ENCODE results near the gene ZMAT2. TPM values are rescaled to one million over a fixed set of nuclear protein-coding genes. Genes with fewer than 3 reads are reported as not detected.

Gene ZMAT2
- total RNA-seq, 1 donor from 2014 or later, result 47.5 TPM

DNA sequence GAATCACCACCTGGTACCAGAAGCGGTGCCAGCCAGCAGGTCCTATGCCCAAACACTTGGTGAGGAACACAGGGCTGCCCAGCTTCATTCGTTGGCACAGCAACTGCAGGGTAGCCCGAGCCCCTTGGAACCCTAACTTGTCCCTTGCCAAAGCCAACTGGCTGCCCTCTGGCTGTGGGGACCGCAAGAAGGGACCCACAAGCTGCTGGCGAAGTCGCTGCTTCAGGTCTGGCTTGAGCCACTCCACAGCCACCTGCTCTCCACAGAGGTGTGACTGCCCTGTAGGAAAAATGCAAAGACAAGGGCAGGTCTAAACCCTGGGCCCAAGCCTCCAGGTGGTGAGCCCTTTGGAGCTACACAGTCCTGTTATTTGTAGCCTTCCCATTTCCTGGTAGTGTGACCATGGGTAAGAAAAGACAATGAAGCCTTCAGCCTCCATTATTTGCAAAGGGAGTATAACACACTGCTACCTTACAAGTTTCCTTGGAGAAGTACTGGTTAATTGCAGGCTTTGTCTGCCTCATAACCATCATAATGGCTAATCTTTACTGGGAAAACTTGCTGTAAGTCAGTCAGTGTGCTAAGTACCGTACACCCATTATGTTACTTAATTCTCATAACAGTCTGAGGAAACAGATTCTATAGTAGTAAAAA lies 28.6 kb upstream of the ZMAT2 start:
- Mint-ChIP-seq H3K4me3 (ENCODE audit: unreplicated experiment) (no peak overlapping the region), H3K9me3 (ENCODE audit: unreplicated experiment) (no peaks in the 10 kb centered on the region), H3K4me1 (ENCODE audit: unreplicated experiment) (peaks cover 7% of the 10 kb centered on the region), H3K27ac (ENCODE audit: unreplicated experiment) (no peak overlapping the region), H3K36me3 (ENCODE audit: unreplicated experiment) (peaks cover 50% of the 10 kb centered on the region), H3K27me3 (ENCODE audit: unreplicated experiment) (no peaks in the 10 kb centered on the region)
- TF ChIP-seq, protein P1, sequence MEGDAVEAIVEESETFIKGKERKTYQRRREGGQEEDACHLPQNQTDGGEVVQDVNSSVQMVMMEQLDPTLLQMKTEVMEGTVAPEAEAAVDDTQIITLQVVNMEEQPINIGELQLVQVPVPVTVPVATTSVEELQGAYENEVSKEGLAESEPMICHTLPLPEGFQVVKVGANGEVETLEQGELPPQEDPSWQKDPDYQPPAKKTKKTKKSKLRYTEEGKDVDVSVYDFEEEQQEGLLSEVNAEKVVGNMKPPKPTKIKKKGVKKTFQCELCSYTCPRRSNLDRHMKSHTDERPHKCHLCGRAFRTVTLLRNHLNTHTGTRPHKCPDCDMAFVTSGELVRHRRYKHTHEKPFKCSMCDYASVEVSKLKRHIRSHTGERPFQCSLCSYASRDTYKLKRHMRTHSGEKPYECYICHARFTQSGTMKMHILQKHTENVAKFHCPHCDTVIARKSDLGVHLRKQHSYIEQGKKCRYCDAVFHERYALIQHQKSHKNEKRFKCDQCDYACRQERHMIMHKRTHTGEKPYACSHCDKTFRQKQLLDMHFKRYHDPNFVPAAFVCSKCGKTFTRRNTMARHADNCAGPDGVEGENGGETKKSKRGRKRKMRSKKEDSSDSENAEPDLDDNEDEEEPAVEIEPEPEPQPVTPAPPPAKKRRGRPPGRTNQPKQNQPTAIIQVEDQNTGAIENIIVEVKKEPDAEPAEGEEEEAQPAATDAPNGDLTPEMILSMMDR (IDR thresholded peaks at IDR 0.05), result no peak
- DNase-seq (ENCODE audit: extremely low spot score, unreplicated experiment), result no peak

GRCh38 chr5:140672455-140673186 lies 27.6 kb upstream of the ZMAT2 start:
- TF ChIP-seq, protein P1 (IDR thresholded peaks at IDR 0.05), result no peak
- no peak overlapping the region for H3K4me3 Mint-ChIP-seq (ENCODE audit: unreplicated experiment)
- H3K9me3 Mint-ChIP-seq (ENCODE audit: unreplicated experiment), result no peaks in the 10 kb centered on the region
- H3K4me1 Mint-ChIP-seq (ENCODE audit: unreplicated experiment), result no peaks in the 10 kb centered on the region
- no peaks in the 10 kb centered on the region for H3K27me3 Mint-ChIP-seq (ENCODE audit: unreplicated experiment)
- no peak overlapping the region for H3K27ac Mint-ChIP-seq (ENCODE audit: unreplicated experiment)
- DNase-seq (ENCODE audit: extremely low spot score, unreplicated experiment), result no peak
- peaks cover 46% of the 10 kb centered on the region for H3K36me3 Mint-ChIP-seq (ENCODE audit: unreplicated experiment)

DNA sequence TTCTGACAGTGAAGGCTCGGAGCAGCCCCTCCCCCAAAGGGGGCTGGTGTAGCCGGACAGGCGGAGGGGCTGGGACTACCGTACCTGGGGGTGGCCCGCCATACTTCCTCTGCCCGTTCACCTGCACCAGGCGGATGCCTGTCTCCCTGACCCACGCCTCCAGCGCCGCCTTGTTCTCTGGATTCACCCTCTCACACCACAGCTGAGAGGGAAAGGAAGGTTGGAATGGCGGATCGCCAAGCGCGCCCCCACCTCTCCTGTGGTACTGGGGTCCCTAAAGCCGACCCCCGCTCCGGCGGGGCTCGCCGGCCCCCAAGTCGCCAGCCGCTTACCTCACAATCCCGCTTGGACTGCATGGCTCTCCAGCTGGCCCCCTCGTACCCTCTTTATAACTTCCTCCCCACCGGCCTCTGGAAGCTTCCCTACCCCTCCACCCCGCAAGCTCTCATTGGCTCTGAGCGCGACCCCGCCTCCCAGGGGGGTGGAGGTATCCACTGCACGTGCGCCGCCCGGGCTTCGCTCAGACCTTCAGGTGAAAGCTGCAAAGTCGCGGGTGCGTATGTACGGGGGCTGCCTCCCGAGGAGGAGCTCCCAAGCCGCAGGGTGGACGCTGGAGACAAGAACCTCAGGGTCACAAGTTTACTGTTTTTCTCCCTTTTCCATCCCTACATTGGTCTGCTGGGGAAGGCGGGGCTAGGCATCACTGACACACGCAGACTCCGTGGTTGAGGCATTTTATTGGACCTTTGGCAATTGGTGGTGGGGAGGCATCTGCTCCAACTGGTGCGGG lies 26.9 kb upstream of the ZMAT2 start, which contains the start of gene DND1:
DND1 (minus strand) TSS at position 390 of the 790 bp plus-strand sequence; CDS start at position 356, 34 bp downstream.
- DNase-seq (ENCODE audit: extremely low spot score, unreplicated experiment), result no peak
- Mint-ChIP-seq H3K4me1 (ENCODE audit: unreplicated experiment) (no peaks in the 10 kb centered on the region), H3K27me3 (ENCODE audit: unreplicated experiment) (no peaks in the 10 kb centered on the region), H3K36me3 (ENCODE audit: unreplicated experiment) (peaks cover 46% of the 10 kb centered on the region), H3K4me3 (ENCODE audit: unreplicated experiment) (no peak within 1 kb of the TSS), H3K27ac (ENCODE audit: unreplicated experiment) (no peak within 1 kb of the TSS), H3K9me3 (ENCODE audit: unreplicated experiment) (no peaks in the 10 kb centered on the region)
- TF ChIP-seq, protein P1 (IDR thresholded peaks at IDR 0.05), result no peak

DNA sequence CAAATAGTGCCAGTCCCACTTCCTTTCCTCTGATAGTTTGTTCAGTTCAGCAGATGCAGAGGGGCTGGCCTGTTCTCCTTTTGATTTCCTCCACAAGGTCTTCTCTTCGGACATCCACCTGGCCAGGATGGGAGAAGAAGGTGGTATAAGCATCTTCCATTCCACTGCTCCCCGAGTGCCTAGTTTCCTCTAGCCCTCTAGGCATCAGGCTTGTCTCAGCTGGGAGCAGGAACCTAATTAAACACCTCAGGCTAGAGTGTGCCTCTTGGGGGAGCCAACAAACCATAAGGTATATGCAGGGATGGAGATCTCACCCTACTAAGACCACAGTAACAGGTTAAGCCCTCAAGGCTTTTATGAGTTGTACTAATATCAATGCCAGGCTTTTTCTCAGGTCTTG lies 26.0 kb upstream of the ZMAT2 start:
- H3K27ac Mint-ChIP-seq (ENCODE audit: unreplicated experiment), result no peak overlapping the region
- DNase-seq (ENCODE audit: extremely low spot score, unreplicated experiment), result no peak
- no peaks in the 10 kb centered on the region for H3K27me3 Mint-ChIP-seq (ENCODE audit: unreplicated experiment)
- H3K4me3 Mint-ChIP-seq (ENCODE audit: unreplicated experiment), result no peak overlapping the region
- TF ChIP-seq, protein P1 (IDR thresholded peaks at IDR 0.05), result no peak
- H3K36me3 Mint-ChIP-seq (ENCODE audit: unreplicated experiment), result peaks cover 42% of the 10 kb centered on the region
- no peaks in the 10 kb centered on the region for H3K4me1 Mint-ChIP-seq (ENCODE audit: unreplicated experiment)
- H3K9me3 Mint-ChIP-seq (ENCODE audit: unreplicated experiment), result no peaks in the 10 kb centered on the region

All from osteocyte (in vitro differentiated cells).